ENCODE results near the gene CYTH4.

CYTH4 gene

GRCh38 chr22:37259540-37260029, 22.7 kb upstream of the CYTH4 start:
- H3K27me3 ChIP-seq (ENCODE audit: insufficient read depth, low read depth, severe bottlenecking), result no peaks in the 10 kb centered on the region
- H3K4me3 ChIP-seq (ENCODE audit: low read depth, low read length), result peak overlapping the region; percentile 51
- peak; percentile 82 for TF ChIP-seq CTCF (IDR thresholded peaks at IDR 0.05; ENCODE audit: low read depth, low read length)
- peak; percentile 71 for DNase-seq
- H3K36me3 ChIP-seq, result peaks cover 6% of the 10 kb centered on the region
- H3K9me3 ChIP-seq (ENCODE audit: severe bottlenecking), result peaks cover 10% of the 10 kb centered on the region
- H3K27ac ChIP-seq, result peak overlapping the region; percentile 68

- peaks cover 9% of the 10 kb centered on the region for H3K36me3 ChIP-seq
- TF ChIP-seq CTCF (IDR thresholded peaks at IDR 0.05; ENCODE audit: low read depth, low read length), result no peak
- no peaks in the 10 kb centered on the region for H3K27me3 ChIP-seq (ENCODE audit: insufficient read depth, low read depth, severe bottlenecking)
- H3K4me3 ChIP-seq (ENCODE audit: low read depth, low read length), result peak overlapping the region; percentile 51
- no peak for DNase-seq
- peaks cover 13% of the 10 kb centered on the region for H3K9me3 ChIP-seq (ENCODE audit: severe bottlenecking)
- peak overlapping the region; percentile 46 for H3K27ac ChIP-seq
These were observed 22.0 kb upstream of the CYTH4 start for GRCh38 chr22:37260155-37260795.

- Histone ChIP-seq H3K9me3 (ENCODE audit: severe bottlenecking) (peaks cover 13% of the 10 kb centered on the region), H3K36me3 (peaks cover 9% of the 10 kb centered on the region), H3K4me3 (ENCODE audit: low read depth, low read length) (peak overlapping the region; percentile 21), H3K27me3 (ENCODE audit: insufficient read depth, low read depth, severe bottlenecking) (no peaks in the 10 kb centered on the region), H3K27ac (peak overlapping the region; percentile 46)
- TF ChIP-seq CTCF (IDR thresholded peaks at IDR 0.05; ENCODE audit: low read depth, low read length), result peak; percentile 91
- DNase-seq, result peak; percentile 76
These were observed 21.4 kb upstream of the CYTH4 start for GRCh38 chr22:37260901-37261336.

- no peak for DNase-seq
- peaks cover 13% of the 10 kb centered on the region for H3K9me3 ChIP-seq (ENCODE audit: severe bottlenecking)
- H3K27me3 ChIP-seq (ENCODE audit: insufficient read depth, low read depth, severe bottlenecking), result no peaks in the 10 kb centered on the region
- H3K27ac ChIP-seq, result no peak overlapping the region
- TF ChIP-seq CTCF (IDR thresholded peaks at IDR 0.05; ENCODE audit: low read depth, low read length), result no peak
- peaks cover 9% of the 10 kb centered on the region for H3K36me3 ChIP-seq
- no peak overlapping the region for H3K4me3 ChIP-seq (ENCODE audit: low read depth, low read length)
These were observed 20.0 kb upstream of the CYTH4 start for GRCh38 chr22:37262346-37262745.

GRCh38 chr22:37263966-37264887, 18.1 kb upstream of the CYTH4 start:
- no peak for DNase-seq
- Histone ChIP-seq H3K36me3 (peaks cover 9% of the 10 kb centered on the region), H3K27ac (peak overlapping the region; percentile 77), H3K27me3 (ENCODE audit: insufficient read depth, low read depth, severe bottlenecking) (no peaks in the 10 kb centered on the region), H3K9me3 (ENCODE audit: severe bottlenecking) (peaks cover 13% of the 10 kb centered on the region), H3K4me3 (ENCODE audit: low read depth, low read length) (no peak overlapping the region)
- TF ChIP-seq CTCF (IDR thresholded peaks at IDR 0.05; ENCODE audit: low read depth, low read length), result no peak
